Activated CD4-positive, alpha-beta T cell treated with anti-CD3 and anti-CD28 coated beads, Interleukin-2, amount 50 U/mL, for 1 hour (primary cell): ENCODE measurements around the gene MBD3L2B.
"Not testable (repeated sequence)": the region's sequence is repeated elsewhere in the genome, so short reads cannot be mapped to it uniquely, and the experiment has no call there.

ENCODE experiments used
- DNase-seq: peaks from one replicate; pipeline ENCODE4 v3.0.0-alpha.2; 2020

Gene MBD3L2B

GRCh38 chr19:7021331-7021730, at the start of gene MBD3L2B:
TSS of gene MBD3L2B (minus strand) at chr19:7021431. CDS start at chr19:7021397, 34 bp downstream.
- not testable (repeated sequence) for DNase-seq

DNA sequence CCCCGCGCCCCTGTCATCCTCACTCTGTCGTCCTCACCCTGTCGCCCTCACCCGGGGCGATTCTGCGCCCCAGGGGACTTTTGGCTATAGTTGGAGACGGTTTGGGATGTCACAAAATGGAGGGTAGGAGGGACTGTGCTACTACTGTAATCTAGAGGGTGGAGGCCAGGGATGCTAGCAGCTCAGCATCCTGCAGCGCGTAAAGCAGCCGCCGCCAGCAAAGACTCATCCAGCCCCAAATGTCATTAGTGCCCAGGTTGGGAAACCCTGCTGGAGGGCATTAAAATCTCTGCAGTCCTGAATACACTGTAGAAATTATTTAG, 48.6 kb upstream of the MBD3L2B start:
- no peak for DNase-seq

DNA sequence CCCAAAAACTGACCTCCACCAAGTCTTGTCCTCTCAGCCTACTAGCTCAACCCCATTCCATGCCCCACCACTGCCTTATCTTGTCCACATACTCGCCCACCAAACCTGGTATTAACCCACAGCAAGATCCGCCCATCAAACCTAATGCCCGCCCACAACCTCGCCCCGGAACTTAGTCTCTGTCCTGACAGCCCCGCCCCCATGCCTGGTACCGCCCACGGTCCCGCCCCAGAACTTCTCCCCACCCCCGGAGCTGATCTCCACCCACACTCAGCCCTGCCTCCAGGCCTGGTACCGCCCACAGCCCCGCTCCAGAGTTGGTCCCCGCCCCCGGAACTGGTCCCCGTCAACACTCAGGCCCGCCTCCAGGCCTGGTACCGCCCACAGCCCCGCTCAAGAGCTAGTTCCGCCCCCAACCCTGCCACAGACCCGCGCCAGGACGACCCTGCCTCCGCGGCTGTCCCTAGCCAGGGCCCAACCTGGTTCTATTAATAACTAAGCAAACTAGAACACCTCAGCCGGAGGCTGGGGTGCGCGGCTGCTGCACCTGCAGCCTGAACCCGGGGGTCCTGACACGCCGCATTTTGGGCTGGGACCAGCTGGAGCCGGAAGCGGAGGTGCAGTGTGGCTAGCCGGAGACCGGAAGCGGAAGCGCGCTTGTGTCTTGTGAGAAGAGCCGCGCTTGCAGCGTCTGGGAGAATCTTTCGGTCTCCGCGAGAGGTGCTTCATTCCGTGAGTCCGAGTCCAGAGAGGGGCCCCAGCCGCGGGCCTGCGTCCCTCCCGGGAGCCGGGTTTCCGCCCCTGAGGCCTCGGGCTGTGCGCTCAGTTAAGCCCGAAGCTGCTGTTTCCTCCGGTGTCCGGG, 48.0 kb upstream of the MBD3L2B start, which contains the start of gene ZNF557:
Gene ZNF557 (plus strand): TSS at position 662 of the 862 bp plus-strand sequence. CDS start 5,372 bp downstream, outside the sequence.
- DNase-seq, result peak; percentile 99

DNA sequence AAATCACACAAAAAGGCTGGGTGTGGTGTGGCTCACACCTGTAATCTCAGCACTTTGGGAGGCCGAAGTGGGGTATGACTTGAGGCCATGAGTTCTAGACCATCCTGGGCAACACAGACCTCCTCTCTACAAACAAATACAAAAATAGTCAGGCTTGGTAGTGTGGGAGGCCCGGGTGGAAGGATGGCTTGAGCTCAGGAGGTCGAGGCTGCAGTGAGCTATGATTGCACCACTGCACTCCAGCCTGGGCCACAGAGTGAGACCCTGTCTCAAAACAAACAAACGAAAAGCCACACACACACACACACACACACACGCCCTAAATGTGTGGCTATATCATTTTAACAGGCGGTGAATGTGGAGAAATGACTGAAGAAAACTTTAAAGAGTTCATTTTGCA, 47.4 kb upstream of the MBD3L2B start:
- no peak for DNase-seq

DNA sequence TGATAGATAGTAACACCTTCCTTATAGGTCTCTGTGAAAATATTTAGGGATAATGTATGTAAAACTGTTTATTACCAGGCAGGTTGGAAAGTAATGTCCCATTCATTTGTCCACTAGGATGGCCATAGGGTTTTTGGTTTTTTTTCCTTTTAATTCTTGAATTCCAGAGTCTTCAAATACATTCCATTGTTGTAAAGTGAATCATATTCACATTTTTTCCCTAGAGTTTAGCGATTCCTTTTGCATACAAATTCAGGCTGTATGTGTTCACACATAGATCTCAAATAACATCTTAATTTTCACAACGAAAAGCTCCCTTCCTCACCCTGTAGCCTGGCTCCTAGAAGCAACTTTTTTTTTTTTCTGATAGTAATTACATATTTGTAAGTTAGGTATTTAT, 46.5 kb upstream of the MBD3L2B start:
- DNase-seq, result no peak

GRCh38 chr19:7067122-7067521, 45.9 kb upstream of the MBD3L2B start:
- DNase-seq, result not testable (repeated sequence)

DNA sequence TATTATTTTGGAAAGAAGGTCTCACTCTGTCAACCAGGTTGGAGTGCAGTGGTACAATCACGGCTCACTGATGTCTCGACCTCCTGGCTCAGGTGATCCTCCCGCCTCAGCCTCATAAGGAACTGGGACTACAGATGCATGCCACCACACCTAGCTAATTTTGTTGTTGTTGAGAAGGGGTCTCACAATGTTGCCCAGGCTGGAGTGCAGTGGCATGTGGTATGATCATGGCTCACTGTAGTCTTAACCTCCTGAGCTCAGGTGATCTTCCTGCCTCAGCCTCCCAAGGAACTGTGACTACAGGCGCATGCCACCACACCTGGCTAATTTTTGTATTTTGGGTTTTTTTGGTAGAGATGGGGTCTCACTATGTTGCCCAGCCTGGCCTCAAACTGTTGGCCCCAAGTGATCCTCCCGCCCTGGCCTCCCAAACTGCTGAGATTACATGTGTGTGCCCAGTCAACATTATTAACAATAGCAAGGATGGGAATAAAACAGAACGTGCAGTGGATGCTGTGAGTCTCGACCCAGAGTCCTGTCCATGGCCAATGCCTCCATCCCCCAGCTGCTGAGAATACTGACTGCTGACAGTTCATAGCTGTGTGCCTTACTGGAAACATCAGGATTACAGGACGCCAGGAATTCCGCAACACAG, 42.7 kb upstream of the MBD3L2B start:
- no peak for DNase-seq

DNA sequence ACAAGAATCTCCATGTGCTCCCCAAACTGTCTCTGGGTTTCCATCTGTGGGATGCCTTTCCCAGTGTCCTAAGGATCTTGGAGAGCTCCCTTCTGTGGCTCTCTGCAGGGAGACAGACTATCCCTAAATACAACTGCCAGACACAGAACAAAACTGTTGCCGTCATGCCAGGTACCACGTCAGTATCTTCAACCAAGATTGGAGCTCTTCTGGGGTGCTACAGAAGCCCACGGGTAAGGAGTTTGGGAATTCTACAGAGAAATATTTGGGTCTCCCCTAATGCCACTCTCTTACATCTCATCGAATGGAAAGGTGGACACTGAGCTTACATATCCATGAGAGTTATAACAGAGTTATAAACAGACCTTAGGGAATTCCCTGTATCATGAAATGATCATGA, 42.1 kb upstream of the MBD3L2B start:
- DNase-seq, result no peak

DNA sequence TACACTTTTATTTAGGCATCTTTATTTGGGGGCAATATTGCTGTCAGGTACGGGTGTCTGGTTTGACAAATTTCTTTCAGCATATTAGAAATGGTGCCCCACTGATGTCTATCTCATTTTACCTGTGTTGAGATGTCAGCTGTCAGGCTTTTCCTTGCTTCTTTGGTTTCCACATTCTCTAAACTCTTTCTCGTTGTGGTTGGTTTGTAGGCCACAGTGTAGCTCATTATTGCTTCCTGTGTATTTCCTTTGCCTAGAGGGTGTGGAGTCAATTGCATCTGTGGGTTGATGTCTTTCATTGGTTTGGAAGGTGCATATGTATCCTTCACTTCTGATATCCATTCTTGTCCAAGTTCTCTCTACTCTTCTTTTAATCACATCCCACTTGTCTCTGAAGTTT, 38.7 kb upstream of the MBD3L2B start:
- not testable (repeated sequence) for DNase-seq

DNA sequence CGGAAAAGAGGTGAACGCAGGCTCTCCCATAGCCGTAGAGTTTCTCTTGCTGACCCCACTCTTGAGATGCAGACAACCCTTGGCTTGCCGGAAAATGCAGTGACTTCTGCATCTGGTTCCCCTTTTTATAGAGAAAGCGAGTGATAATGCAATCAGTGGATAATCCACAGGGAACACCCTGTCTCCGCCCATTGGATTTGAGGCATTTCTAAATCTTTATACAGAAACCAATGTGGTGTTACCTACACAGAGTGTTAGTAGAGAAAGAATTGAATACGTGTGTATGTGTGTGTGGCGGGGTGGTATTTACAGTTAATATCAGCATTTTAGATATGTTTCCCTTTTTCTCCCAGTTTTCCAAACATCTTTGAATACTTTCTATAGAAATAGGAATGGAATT, 37.3 kb upstream of the MBD3L2B start, which contains the start of gene MBD3L3:
Gene MBD3L3 (minus strand): TSS at position 101 of the 400 bp plus-strand sequence. CDS start 71 bp downstream, at position 30.
- DNase-seq, result not testable (repeated sequence)

DNA sequence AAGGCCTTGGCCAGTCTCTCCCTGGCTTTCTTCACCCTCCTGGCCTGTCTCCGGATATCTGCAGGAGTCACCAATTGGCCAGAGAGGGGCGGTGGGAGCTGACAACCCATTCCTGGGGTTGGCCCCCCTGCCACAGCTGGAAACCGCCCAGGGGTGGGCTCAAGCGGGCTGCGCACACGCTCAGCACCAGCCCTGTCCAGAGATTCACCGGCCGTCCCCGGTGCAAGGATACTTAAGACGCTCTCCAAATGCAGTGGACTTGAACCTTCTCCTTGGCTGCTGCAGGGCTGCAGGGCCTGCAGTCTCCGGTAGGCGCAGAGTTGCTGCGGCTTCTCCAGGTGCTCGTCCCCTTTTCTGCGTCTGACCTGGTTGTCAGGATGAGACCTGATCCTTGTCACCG, 35.1 kb upstream of the MBD3L2B start:
- not testable (repeated sequence) for DNase-seq

DNA sequence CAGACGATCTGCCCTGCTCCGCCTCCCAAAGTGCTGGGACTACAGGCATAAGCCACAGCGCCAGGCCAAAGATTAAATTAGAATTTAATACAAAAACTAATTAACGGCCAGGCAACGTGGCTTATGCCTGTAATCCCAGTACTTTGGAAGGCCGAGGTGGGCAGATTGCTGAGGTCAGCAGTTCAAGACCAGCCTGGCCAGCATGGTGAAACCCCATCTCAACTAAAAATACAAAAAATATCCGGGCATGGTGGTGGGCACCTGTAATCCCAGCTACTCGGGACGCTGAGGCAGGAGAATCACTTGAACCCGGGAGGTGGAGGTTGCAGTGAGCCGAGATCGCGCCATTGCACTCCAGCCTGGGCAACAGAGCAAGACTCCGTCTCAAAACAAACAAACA, 34.4 kb upstream of the MBD3L2B start:
- not testable (repeated sequence) for DNase-seq

DNA sequence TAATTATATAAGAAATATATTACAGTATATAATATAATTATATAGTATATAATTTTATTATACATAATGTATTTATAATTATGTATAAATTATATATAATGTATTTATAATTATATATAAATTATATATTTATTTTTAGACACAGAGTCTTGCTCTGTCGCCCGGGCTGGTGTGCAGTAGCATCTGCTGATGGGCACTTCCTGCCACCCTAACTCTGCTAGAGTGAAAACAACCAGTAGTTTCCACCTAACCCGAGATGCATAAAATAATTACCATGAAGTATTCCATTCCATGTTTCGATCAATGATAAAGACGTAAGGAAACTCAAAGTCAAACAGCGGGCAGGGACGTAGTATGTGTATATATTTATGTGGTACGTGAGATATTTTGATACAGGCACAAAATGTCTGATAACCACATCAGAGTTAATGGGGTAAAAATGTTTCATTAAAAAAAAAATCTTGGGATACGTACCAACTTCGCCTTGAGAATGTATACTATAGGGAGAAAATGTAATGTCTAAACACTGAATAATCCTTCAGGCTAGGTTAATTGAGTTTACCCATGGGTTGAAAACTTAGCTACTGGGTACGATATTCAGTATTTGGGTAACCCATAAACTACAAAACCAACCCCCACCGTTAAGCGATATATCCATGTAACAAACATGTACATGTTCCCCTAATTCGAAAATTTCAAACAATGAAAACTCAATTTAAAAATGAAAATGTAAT, 33.6 kb upstream of the MBD3L2B start:
- not testable (repeated sequence) for DNase-seq

DNA sequence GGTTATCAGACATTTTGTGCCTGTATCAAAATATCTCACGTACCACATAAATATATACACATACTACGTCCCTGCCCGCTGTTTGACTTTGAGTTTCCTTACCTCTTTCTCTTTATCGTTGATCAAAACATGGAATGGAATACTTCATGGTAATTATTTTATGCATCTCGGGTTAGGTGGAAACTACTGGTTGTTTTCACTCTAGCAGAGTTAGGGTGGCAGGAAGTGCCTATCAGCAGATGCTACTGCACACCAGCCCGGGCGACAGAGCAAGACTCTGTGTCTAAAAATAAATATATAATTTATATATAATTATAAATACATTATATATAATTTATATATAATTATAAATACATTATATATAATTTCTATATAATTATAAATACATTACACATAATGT, 31.7 kb upstream of the MBD3L2B start:
- not testable (repeated sequence) for DNase-seq

DNA sequence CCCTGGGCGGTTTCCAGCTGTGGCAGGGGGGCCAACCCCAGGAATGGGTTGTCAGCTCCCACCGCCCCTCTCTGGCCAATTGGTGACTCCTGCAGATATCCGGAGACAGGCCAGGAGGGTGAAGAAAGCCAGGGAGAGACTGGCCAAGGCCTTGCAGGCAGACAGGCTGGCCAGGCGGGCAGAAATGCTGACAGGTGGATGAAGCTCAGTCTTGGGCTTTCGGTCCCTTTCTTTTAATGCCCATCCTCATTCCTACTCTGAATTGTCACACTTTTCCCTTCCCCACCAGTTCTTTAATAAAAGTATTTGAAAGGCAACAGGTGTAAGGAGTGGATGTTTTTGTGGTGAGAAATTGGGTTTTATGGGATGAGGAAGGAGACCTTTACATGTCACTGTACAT, 30.2 kb upstream of the MBD3L2B start:
- DNase-seq, result not testable (repeated sequence)

- not testable (repeated sequence) for DNase-seq
Measured at GRCh38 chr19:7049021-7049420, 27.8 kb upstream of the MBD3L2B start, which contains the start of gene MBD3L2. TSS of gene MBD3L2 (plus strand) at chr19:7049321. CDS start at chr19:7049374, 53 bp downstream.

DNA sequence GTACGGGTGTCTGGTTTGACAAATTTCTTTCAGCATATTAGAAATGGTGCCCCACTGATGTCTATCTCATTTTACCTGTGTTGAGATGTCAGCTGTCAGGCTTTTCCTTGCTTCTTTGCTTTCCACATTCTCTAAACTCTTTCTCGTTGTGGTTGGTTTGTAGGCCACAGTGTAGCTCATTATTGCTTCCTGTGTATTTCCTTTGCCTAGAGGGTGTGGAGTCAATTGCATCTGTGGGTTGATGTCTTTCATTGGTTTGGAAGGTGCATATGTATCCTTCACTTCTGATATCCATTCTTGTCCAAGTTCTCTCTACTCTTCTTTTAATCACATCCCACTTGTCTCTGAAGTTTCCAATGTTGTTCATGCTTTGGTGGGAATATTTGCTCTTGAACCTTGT, 20.3 kb upstream of the MBD3L2B start:
- DNase-seq, result not testable (repeated sequence)

DNA sequence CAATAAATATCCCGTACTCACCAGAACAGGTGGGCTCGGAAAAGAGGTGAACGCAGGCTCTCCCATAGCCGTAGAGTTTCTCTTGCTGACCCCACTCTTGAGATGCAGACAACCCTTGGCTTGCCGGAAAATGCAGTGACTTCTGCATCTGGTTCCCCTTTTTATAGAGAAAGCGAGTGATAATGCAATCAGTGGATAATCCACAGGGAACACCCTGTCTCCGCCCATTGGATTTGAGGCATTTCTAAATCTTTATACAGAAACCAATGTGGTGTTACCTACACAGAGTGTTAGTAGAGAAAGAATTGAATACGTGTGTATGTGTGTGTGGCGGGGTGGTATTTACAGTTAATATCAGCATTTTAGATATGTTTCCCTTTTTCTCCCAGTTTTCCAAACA, 18.8 kb upstream of the MBD3L2B start, which contains the start of gene MBD3L4:
Gene MBD3L4 (minus strand): TSS at position 101 of the 400 bp plus-strand sequence. CDS start 35 bp downstream, at position 66.
- DNase-seq, result not testable (repeated sequence)

- DNase-seq, result not testable (repeated sequence)
Measured at GRCh38 chr19:7030278-7030677, 9.0 kb upstream of the MBD3L2B start, which contains the start of gene MBD3L5. TSS of gene MBD3L5 (plus strand) at chr19:7030578. CDS start at chr19:7030612, 34 bp downstream.

- DNase-seq, result not testable (repeated sequence)
Measured at GRCh38 chr19:7028790-7029189, 7.6 kb upstream of the MBD3L2B start.

GRCh38 chr19:7018828-7019227, 2.4 kb downstream of the MBD3L2B start:
- DNase-seq, result no peak

DNA sequence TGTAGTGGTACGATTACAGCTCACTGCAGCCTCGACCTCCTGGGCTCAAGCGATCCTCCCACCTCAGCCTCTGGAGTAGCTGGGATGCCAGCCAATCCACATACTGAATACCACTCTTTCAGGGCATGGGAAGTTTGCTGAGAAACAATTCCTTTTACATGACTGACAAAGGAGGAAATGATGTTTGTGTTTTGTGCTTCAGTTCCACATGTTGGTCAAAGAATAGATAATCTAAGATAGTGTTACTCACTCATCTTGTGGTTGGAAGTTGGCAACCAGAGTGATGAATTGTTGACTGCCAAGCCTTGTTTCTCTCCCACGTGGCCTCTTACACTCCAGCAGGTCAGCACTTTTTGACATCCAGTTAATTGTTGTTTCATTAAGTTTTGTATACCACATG, 7.6 kb downstream of the MBD3L2B start:
- DNase-seq, result no peak
